Stimulated activated CD4-positive, alpha-beta T cell treated with anti-CD3 and anti-CD28 coated beads, Interleukin-4, amount 100 ng/mL, for 4 hours (primary cell): ENCODE measurements around the gene CAMTA1.

Experiments used
- DNase-seq, 2 experiments: peaks; one replicate each; pipeline ENCODE4 v3.0.0-alpha.2; 2020

Gene CAMTA1

DNA sequence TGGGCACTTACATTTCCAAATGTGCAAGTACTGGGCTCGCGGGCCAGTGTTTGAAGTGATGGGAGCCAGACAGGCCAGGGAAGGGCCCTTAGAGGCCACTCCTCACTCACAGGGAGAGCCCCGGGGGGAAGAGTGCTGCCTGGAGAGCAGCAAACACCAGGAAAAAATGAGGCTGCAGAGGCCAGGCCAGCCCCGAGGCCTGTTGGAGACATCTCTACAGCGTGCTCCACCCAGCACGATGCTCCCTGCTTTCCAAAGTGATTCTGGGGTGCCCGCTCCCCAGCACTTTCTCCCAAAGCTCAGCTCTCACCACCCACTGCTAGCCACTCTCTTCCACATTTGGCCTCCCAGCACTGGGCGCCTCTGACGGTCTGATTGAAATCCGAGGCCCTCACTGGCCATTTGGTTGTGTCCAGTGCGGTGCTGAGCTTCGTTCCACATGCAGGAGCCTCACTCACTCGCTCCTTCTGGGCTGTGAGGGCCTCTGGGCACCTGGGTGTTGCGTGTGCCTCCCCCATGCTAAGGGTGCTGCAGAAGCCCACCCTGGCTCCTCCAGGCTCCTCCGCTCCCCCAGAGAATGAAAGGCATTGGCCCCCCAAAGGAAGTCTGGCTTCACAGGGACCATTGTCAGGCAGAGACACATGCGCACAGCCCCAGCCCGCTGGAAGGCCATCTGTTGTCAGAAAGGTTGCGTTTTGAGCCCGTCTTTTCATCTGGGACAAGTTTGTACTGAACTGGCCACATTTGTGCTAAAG is 600.4 kb downstream of the CAMTA1 start:
- no peak for DNase-seq

DNA sequence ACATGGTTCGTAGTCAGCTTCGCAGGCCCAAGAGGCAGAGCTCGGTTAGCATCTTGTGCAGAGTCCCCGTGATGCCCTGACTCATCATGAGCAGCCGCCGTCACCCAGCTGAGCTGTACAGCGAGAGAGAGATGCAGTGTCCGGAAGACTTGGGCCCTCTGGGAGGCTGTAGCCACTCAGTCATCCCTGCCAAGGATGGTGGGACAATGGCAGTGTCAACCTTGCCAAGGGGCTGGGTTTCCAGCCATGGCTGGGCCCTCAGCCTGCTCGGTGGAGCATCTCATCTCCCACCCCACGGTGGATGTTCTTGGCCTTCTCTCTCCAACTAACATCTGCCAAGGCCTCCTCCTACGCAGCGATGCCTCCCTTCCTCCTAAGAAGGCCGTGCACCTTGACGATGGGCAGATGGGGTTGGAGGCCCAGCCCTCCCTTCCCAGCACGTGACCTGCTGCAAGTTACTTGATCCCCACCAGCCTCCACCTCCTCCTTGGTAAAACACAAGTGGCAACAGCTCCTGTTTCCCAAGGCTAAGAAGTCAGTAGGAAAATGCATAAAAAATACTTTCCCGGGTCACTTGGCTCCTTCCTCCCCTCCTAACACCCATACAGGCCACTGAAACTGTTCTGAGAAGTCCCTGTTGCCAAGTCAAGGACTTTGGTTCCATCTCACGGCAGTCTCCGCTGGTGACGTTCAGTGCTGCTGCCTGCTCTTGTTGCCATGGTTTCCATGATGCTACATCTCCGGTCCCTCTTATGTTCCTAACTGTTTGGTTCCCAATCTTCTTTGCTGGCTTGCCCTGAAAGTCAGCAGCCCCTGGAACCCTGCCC is 601.2 kb downstream of the CAMTA1 start:
- no peak for DNase-seq

DNA sequence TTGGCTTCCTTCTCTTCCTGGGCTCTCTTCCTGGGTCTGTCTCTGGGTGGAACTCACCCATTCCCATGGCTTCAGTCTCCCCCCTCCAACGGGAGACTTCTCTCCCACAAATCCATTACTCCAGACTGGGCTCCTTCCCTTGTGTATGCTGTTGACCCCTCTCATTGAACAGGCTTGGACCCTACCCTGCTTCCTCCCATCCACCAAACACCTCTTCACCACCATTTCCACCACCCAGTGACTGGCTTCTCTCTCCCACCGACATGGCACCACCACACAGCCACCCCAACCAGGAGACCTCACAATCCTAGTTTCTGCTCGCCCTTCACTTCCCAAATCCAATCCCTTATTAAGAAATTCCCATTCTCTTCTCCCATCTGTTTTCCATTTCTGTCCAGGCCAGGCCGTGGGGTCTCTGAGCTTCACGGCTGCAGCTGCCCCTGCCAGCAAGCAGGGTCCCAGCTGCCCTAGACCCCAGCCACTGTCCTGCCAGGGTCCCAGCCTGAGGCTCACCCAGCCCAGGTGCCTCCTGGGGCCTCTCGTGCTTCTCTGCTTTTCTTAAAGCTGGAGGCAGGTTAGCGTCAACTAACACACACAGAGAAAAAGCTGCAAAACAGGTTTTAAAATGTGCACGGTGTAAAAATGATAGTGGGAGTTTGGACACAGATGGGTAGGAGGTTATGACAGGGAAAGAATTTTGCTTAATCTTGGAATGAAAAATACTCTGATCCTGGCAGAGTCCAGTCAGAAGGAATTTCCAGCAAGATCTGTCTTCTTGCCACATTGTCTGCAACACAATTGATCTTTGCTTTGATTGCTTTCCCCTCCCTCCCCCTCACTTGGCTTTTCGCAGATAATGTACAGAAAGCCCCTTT is 602.0 kb downstream of the CAMTA1 start:
- no peak for DNase-seq

DNA sequence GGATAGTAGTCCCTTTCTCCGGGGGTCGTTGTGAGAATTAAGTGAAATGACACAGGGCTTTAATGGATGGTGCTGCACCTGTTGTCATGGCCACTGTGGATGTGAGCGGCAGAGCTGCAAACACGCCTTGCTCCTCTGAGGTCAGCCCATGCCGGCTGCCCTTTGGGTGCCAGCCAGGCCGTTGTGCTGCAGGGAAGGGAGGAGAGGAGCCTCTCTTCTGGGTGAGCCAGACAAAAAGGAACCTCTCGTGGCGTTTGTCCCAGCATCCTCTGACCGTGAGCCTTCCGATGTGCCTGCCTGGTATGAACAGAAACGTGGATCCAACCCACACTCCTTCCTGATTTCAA is 602.9 kb downstream of the CAMTA1 start:
- DNase-seq: no peak

DNA sequence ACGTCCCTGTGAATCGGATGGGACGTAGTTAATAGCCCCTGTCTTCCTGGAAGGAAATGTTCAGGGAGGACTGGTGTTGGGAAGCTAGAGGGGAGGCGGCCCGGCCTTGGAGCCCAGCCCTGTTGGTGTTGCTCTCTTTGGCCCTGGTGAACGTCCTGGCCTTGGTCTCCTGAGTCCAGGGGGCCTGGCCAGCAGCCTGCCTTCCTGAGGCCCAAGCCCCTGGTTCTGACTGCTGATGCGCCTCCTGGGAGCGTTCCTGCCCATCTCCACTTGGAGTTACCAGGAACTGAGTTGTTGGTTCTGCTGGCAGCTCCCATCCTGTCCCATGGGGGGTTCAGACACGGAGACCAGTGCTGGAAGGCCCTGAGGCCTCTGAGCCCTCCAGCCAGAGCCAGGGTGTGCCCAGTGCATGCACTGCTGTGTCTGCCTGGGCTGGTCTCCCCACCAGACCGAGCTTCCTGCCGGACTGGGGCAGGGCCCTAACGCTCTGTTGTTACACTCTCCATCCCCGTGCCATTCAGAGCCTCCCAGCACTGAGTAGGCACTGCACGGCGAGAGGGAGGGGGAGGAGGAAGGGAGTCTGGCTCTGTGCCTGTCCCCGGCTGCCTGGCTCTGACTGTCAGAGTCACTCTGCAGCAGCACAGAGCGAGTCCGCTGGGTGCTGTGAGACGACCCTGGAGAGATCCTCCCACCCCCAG is 603.4 kb downstream of the CAMTA1 start:
- no peak for DNase-seq

- DNase-seq: no peak
Observed at GRCh38 chr1:7389201-7389905, 604.1 kb downstream of the CAMTA1 start.

GRCh38 chr1:7389906-7390603 is 604.8 kb downstream of the CAMTA1 start:
- no peak for DNase-seq

DNA sequence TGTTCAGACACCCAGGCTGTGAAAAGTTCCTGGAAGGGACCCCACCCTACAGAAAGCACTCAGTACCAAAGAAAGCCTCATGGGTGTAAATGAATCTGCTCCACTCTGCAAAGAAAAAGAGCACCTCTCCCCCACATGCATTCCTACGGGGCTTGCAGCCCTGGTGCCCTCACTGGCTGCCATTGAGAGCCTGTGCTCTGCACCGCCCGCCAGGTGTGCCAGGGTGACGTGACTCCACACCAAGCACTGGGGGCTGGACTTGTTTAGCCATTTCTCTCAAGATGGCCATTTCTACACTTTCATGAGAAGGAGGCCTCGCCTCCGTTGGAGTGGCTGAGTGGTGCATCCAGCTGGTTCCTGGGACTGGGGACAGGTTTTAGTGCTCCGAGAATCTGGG is 605.3 kb downstream of the CAMTA1 start:
- DNase-seq: no peak

GRCh38 chr1:7393136-7393535 is 607.9 kb downstream of the CAMTA1 start:
- no peak for DNase-seq

GRCh38 chr1:7395251-7395650 is 610.0 kb downstream of the CAMTA1 start:
- no peak for DNase-seq

DNA sequence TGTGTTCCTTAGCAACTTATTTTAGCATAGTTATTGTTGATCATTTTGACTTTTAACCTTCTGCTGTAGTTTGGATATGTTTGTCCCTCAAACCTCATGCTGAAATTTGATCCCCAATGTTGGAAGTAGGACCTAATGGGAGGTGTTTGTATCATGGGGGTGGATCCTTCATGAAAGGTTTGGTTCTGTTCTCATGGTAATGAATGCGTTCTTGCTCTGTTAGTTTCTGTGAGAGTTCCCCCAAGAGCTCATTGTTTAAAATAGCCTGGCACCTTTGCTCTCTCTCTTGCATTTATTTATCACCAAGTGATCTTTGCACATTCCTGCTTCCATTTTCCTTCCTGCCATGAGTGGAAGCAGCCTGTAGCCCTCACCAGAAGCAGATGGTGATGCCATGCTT is 613.7 kb downstream of the CAMTA1 start:
- DNase-seq: no peak

- DNase-seq: no peak
Observed at GRCh38 chr1:7399514-7400125, 614.4 kb downstream of the CAMTA1 start.

- no peak for DNase-seq
Observed at GRCh38 chr1:7400566-7400965, 615.3 kb downstream of the CAMTA1 start.

GRCh38 chr1:7401814-7402547 is 616.7 kb downstream of the CAMTA1 start:
- no peak for DNase-seq

DNA sequence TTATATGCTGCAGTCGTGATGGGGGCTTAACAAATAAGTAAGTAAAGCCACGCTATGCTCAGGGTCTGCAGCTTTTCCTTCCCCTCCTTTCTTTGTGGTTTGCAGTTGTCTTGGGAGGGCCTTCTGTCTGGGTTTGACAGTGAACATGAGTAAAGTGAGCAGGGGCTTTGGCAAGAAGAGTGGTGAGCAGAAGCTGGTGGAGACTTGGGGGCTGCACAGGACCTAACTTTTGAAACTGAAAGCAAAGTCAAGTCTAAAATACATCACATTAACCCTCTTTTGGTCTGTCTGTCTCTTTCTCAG is 617.2 kb downstream of the CAMTA1 start:
- no peak for DNase-seq

DNA sequence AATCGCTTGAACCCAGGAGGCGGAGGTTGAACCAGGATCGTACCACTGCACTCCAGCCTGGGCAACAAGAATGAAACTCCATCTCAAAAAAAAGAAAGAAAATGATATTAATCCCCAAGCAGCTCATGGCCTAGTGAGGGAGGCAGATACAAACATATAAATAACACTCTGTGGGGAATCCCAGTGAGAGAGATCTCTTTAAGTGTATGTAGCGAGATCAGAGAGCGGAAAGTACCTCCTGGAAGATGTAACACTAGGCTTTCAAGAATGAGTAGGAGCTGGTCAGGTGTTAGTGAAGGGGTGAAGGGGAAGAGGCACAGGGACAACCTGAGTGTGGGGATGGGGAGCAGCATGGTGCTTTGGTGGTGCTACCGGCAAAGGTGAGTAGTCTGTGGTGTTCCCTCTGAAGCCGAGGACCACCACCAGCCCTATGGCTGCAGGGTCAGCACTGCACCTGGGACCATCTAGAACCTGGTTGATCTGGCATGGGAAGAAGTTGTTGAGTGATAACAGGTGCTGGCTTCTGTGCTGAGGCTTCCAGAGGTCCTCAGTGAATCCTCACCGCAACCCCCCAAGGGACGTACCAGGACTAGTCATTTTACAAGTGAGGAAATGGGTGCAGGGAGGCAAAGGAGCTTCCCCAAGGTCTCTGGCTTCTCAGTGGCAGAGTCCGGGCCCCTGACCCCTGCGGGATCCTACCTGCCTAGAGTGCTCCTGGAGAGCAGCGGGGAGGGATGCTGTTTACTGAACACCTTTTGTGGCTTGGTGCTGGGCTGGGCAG is 618.2 kb downstream of the CAMTA1 start:
- no peak for DNase-seq

DNA sequence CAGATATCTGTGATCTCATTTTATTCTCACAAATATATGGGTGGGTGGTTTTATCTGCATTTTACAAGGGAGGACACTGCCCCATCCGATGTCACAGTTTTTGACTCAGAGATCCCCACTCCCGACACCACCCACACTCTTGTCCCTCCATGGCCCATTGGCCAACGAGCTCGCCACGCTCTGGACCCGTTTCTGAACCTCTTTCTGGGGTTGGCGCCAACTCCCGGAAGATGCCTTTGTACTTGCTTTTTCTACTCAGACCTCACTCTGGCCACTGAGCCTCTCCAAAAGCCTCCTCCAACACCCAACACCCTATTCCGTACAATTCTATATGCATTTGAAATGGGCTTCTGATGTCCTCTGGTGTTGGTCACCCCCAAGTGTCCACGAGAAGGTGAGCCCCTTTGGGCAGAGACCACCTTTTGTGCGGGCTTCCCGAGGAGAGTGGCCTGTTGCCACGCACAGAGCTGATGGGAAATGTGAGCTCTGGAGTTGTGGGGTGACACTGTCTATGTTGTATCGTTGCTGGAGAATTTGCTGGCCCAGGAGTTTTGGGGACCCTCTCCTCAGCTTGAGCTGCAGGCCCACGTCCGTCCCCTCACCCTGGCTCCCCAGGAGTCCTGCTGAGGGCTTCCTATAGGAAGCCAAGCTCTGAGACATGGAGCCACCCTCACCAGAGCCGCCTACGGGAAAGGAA is 618.9 kb downstream of the CAMTA1 start:
- DNase-seq: no peak

GRCh38 chr1:7405844-7406500 is 620.7 kb downstream of the CAMTA1 start:
- no peak for DNase-seq
